Keratinocyte (primary cell): ENCODE results near the gene CBLB. TPM values are rescaled to one million over a fixed set of nuclear protein-coding genes. Genes with fewer than 3 reads are reported as not detected.

Source experiments
- DNase-seq: peaks from one replicate; pipeline ENCODE4 v3.0.0-alpha.2; 2011; ENCODE audit warnings: low read depth, missing footprints, low spot score
- FAIRE-seq: peaks from 2 replicates; lab custom pipeline; 2011; peaks lifted over from hg19 to GRCh38; lab: Jason Lieb, UNC
- H2AFZ ChIP-seq: 2 replicates; pipeline ENCODE4 v1.6.0; 2012; ENCODE audit warnings: low read length, control low read depth, inconsistent platforms; ENCODE audit not compliant: control insufficient read depth
- H3K27ac ChIP-seq: 2 replicates; pipeline ENCODE4 v1.5.1; 2011; ENCODE audit warnings: low read length; ENCODE audit not compliant: control insufficient read depth, insufficient read depth
- H3K27me3 ChIP-seq: 3 replicates; pipeline ENCODE4 v1.6.0; 2011; ENCODE audit warnings: low read length; ENCODE audit not compliant: control insufficient read depth, insufficient read depth; ENCODE audit errors: extremely low read depth
- H3K36me3 ChIP-seq, 2 experiments: 2 replicates in 1 of 2; 3 replicates in 1 of 2; pipeline ENCODE4 v1.5.1; 2011; ENCODE audit warnings: low read length in 2 of 2, mild to moderate bottlenecking in 1 of 2; ENCODE audit not compliant: control insufficient read depth in 2 of 2, insufficient read depth in 2 of 2; ENCODE audit errors: extremely low read depth in 1 of 2
- H3K4me1 ChIP-seq: 3 replicates; pipeline ENCODE4 v1.5.1; 2011; ENCODE audit warnings: low read length; ENCODE audit not compliant: control insufficient read depth, insufficient read depth; ENCODE audit errors: extremely low read depth
- H3K4me2 ChIP-seq: 3 replicates; pipeline ENCODE4 v1.6.0; 2011; ENCODE audit warnings: low read depth, low read length; ENCODE audit not compliant: control insufficient read depth, insufficient read depth; ENCODE audit errors: extremely low read depth
- H3K4me3 ChIP-seq, 3 experiments: fragments of 200-600 bp in 1 of 3; sonication (generic) in 1 of 3; 2 replicates in 2 of 3; 3 replicates in 1 of 3; pipeline ENCODE4 v1.5.1; 2011 to 2016; ENCODE audit warnings: low read length in 3 of 3, mild to moderate bottlenecking in 3 of 3, control low read depth in 2 of 3, inconsistent platforms in 1 of 3, low read depth in 1 of 3, mixed read lengths in 1 of 3, mixed run types in 1 of 3, moderate library complexity in 1 of 3; ENCODE audit not compliant: control insufficient read depth in 2 of 3, insufficient read depth in 2 of 3; ENCODE audit errors: extremely low read depth in 1 of 3
- H3K79me2 ChIP-seq: 2 replicates; pipeline ENCODE4 v1.6.0; 2012; ENCODE audit warnings: low read length; ENCODE audit not compliant: control insufficient read depth, insufficient read depth
- H3K9ac ChIP-seq: 3 replicates; pipeline ENCODE4 v1.6.0; 2011; ENCODE audit warnings: low read length; ENCODE audit not compliant: control insufficient read depth, insufficient read depth; ENCODE audit errors: extremely low read depth
- H3K9me1 ChIP-seq: 3 replicates; pipeline ENCODE4 v1.6.0; 2011; ENCODE audit warnings: low read length; ENCODE audit not compliant: control insufficient read depth, insufficient read depth; ENCODE audit errors: extremely low read depth
- H3K9me3 ChIP-seq: 2 replicates; pipeline ENCODE4 v1.5.1; 2012; ENCODE audit warnings: low read depth, low read length; ENCODE audit not compliant: control insufficient read depth
- H4K20me1 ChIP-seq: 3 replicates; pipeline ENCODE4 v1.6.0; 2011; ENCODE audit warnings: low read length; ENCODE audit not compliant: control insufficient read depth, insufficient read depth; ENCODE audit errors: extremely low read depth
- CTCF ChIP-seq, 3 experiments: IDR thresholded peaks in 1 of 3; conservative IDR thresholded peaks in 1 of 3; optimal IDR thresholded peaks in 1 of 3; 2 replicates in 2 of 3; 3 replicates in 1 of 3; pipeline versions ENCODE3 to v1.5.1; 2011; ENCODE audit warnings: low read length in 3 of 3, mild to moderate bottlenecking in 3 of 3, moderate library complexity in 2 of 3, control low read depth in 1 of 3, inconsistent platforms in 1 of 3; ENCODE audit not compliant: insufficient read depth in 2 of 3; ENCODE audit errors: extremely low read depth in 1 of 3
- EZH2 ChIP-seq: IDR thresholded peaks from one replicate; pipeline ENCODE4 v1.6.1; 2012; ENCODE audit warnings: inconsistent platforms, mild to moderate bottlenecking, low read length, moderate library complexity
- dilution Hi-C: fragments of 300-500 bp; cut with MboI; formaldehyde crosslinking; loops from one replicate; pipeline ENCODE4 v1.7.0; 2020; ENCODE audit warnings: low sequenced_read_pairs; ENCODE audit not compliant: extremely low pct_ligation_motif_present
- polyA plus RNA-seq, 5 experiments: library from polyadenylated mRNA; depleted of rRNA in 3 of 5; stranded (reverse) in 3 of 5; stranded (forward) in 1 of 5; unstranded in 1 of 5; fragments of >200 nt; gene quantifications; 1 replicate in 1 of 5; 2 replicates in 3 of 5; 3 replicates in 1 of 5; pipeline versions ENCODE4 v1.2.1 to v1.2.3, GENCODE V29; 2011 to 2012; ENCODE audit warnings: missing spikeins in 2 of 5, low read depth in 1 of 5, low replicate concordance in 1 of 5

The CBLB gene
- polyA plus RNA-seq, 1 donor (not counting 4 experiments of a cell fraction or from before 2014, with no cell fraction given) = 13.6 TPM

- Histone ChIP-seq H3K27me3 (no peaks in the 10 kb centered on the region), H3K9ac (no peak overlapping the region), H3K4me2 (no peak overlapping the region), H3K9me3 (no peaks in the 10 kb centered on the region), H3K79me2 (no peaks in the 10 kb centered on the region), H3K4me1 (no peaks in the 10 kb centered on the region), H3K4me3 (no peak overlapping the region), H4K20me1 (no peaks in the 10 kb centered on the region), H3K9me1 (no peaks in the 10 kb centered on the region), H2AFZ (no peak overlapping the region), H3K27ac (no peak overlapping the region), H3K36me3 (peaks cover 4 to 5% of the 10 kb centered on the region in 2 experiments)
- dilution Hi-C loops = no loop called here
- TF ChIP-seq EZH2 (no peak), CTCF (optimal IDR thresholded peaks at IDR 0.05 in 1 of 3, IDR thresholded peaks at IDR 0.05 in 1 of 3, conservative IDR thresholded peaks at IDR 0.05 in 1 of 3; ENCODE audit: extremely low read depth in 1 of 3, insufficient read depth in 2 of 3, low read length in 3 of 3) (no peak)
- peak; percentile 39 for FAIRE-seq
- no peak for DNase-seq
Measured at GRCh38 chr3:105722943-105723556, 145.8 kb downstream of the CBLB start.

GRCh38 chr3:105719791-105720190, 149.0 kb downstream of the CBLB start:
- FAIRE-seq (peak; percentile 46), DNase-seq (no peak)
- Histone ChIP-seq H3K27me3 (no peaks in the 10 kb centered on the region), H2AFZ (no peak overlapping the region), H3K4me3 (no peak overlapping the region), H3K79me2 (no peaks in the 10 kb centered on the region), H3K9ac (no peak overlapping the region), H3K9me1 (no peaks in the 10 kb centered on the region), H3K4me1 (no peaks in the 10 kb centered on the region), H3K27ac (no peak overlapping the region), H4K20me1 (no peaks in the 10 kb centered on the region), H3K4me2 (no peak overlapping the region), H3K9me3 (no peaks in the 10 kb centered on the region), H3K36me3 (peaks cover 4 to 5% of the 10 kb centered on the region in 2 experiments)
- dilution Hi-C loops = no loop called here
- TF ChIP-seq EZH2 = no peak
- TF ChIP-seq CTCF (optimal IDR thresholded peaks at IDR 0.05 in 1 of 3, IDR thresholded peaks at IDR 0.05 in 1 of 3, conservative IDR thresholded peaks at IDR 0.05 in 1 of 3; ENCODE audit: extremely low read depth in 1 of 3, insufficient read depth in 2 of 3, low read length in 3 of 3) = no peak
